ENCODE data around the gene PTPRD. TPM values are rescaled to one million over a fixed set of nuclear protein-coding genes. Genes with fewer than 3 reads are reported as not detected.

The PTPRD gene
- total RNA-seq, 1 experiment from 2014 or later, result 1.8 TPM

GRCh38 chr9:9605681-9606080 is 1007.1 kb downstream of the PTPRD start:
- no peaks in the 10 kb centered on the region for H3K9me3 Mint-ChIP-seq (ENCODE audit: low read depth, unreplicated experiment)
- CTCF ChIA-PET, result interaction anchor here (1.6 to 2.2 kb wide), 3 partner anchors 185 to 337 kb away, joined by 9 to 14 read pairs (median 14); no protein-coding TSS in a partner anchor
- H3K4me3 Mint-ChIP-seq (ENCODE audit: low read depth, unreplicated experiment), result no peak overlapping the region
- H3K4me1 Mint-ChIP-seq (ENCODE audit: low read depth, unreplicated experiment), result no peaks in the 10 kb centered on the region
- H3K27ac Mint-ChIP-seq (ENCODE audit: unreplicated experiment), result no peak overlapping the region
- no peaks in the 10 kb centered on the region for H3K27me3 Mint-ChIP-seq (ENCODE audit: unreplicated experiment)
- H3K36me3 Mint-ChIP-seq (ENCODE audit: insufficient read depth, unreplicated experiment), result no peaks in the 10 kb centered on the region
- DNase-seq, result no peak
- intact Hi-C loops (cut with micrococcal nuclease; ENCODE audit: unreplicated experiment), result loop anchor here (1.0 to 2.0 kb wide), 3 partner anchors 185 to 337 kb away; no protein-coding TSS in a partner anchor
- TF ChIP-seq, protein P1, sequence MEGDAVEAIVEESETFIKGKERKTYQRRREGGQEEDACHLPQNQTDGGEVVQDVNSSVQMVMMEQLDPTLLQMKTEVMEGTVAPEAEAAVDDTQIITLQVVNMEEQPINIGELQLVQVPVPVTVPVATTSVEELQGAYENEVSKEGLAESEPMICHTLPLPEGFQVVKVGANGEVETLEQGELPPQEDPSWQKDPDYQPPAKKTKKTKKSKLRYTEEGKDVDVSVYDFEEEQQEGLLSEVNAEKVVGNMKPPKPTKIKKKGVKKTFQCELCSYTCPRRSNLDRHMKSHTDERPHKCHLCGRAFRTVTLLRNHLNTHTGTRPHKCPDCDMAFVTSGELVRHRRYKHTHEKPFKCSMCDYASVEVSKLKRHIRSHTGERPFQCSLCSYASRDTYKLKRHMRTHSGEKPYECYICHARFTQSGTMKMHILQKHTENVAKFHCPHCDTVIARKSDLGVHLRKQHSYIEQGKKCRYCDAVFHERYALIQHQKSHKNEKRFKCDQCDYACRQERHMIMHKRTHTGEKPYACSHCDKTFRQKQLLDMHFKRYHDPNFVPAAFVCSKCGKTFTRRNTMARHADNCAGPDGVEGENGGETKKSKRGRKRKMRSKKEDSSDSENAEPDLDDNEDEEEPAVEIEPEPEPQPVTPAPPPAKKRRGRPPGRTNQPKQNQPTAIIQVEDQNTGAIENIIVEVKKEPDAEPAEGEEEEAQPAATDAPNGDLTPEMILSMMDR (IDR thresholded peaks at IDR 0.05; ENCODE audit: unreplicated experiment), result no peak
- BruUV-seq (replicated peaks), result no TSS peak

- DNase-seq, result no peak
- no TSS peak for BruUV-seq (replicated peaks)
- H3K27me3 Mint-ChIP-seq (ENCODE audit: unreplicated experiment), result no peaks in the 10 kb centered on the region
- no peaks in the 10 kb centered on the region for H3K36me3 Mint-ChIP-seq (ENCODE audit: insufficient read depth, unreplicated experiment)
- no peak overlapping the region for H3K27ac Mint-ChIP-seq (ENCODE audit: unreplicated experiment)
- no peak overlapping the region for H3K4me3 Mint-ChIP-seq (ENCODE audit: low read depth, unreplicated experiment)
- H3K4me1 Mint-ChIP-seq (ENCODE audit: low read depth, unreplicated experiment), result no peaks in the 10 kb centered on the region
- CTCF ChIA-PET, result interaction anchor here (0.9 kb wide), 1 partner anchor 340 kb away, joined by 3 read pairs; no protein-coding TSS in a partner anchor
- TF ChIP-seq, protein P1 (IDR thresholded peaks at IDR 0.05; ENCODE audit: unreplicated experiment), result no peak
- intact Hi-C loops (cut with micrococcal nuclease; ENCODE audit: unreplicated experiment), result no loop called here
- H3K9me3 Mint-ChIP-seq (ENCODE audit: low read depth, unreplicated experiment), result no peaks in the 10 kb centered on the region
Observed at GRCh38 chr9:9603345-9603744, 1009.5 kb downstream of the PTPRD start.

DNA sequence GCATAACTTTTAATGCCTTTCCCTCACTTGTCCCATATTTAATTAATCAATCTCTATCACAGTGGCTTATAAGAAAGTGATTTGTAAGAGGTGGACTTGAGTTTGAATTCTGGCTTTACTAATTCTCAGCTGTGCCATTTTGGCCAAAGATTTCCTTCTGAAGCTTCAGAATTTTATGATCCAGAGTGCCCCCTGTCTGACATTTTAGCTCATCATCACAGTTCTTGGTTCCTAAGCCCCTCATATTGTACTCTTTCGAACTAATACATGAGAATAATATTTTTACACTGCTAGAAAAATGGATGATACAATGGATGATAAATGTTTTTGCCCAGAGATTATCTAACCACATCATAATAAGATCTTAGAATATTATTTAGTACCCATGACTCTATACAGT is 1014.1 kb downstream of the PTPRD start:
- CTCF ChIA-PET, result interaction anchor here (0.5 to 0.7 kb wide), 2 partner anchors 247 to 712 kb away, joined by 3 read pairs; no protein-coding TSS in a partner anchor
- Mint-ChIP-seq H3K27ac (ENCODE audit: unreplicated experiment) (no peak overlapping the region), H3K36me3 (ENCODE audit: insufficient read depth, unreplicated experiment) (no peaks in the 10 kb centered on the region), H3K4me3 (ENCODE audit: low read depth, unreplicated experiment) (no peak overlapping the region), H3K4me1 (ENCODE audit: low read depth, unreplicated experiment) (no peaks in the 10 kb centered on the region), H3K9me3 (ENCODE audit: low read depth, unreplicated experiment) (no peaks in the 10 kb centered on the region), H3K27me3 (ENCODE audit: unreplicated experiment) (no peaks in the 10 kb centered on the region)
- no peak for DNase-seq
- BruUV-seq (replicated peaks), result no TSS peak
- TF ChIP-seq, protein P1 (IDR thresholded peaks at IDR 0.05; ENCODE audit: unreplicated experiment), result no peak
- intact Hi-C loops (cut with micrococcal nuclease; ENCODE audit: unreplicated experiment), result loop anchor here (10.0 kb wide), 1 partner anchor 324 kb away; no protein-coding TSS in a partner anchor

DNA sequence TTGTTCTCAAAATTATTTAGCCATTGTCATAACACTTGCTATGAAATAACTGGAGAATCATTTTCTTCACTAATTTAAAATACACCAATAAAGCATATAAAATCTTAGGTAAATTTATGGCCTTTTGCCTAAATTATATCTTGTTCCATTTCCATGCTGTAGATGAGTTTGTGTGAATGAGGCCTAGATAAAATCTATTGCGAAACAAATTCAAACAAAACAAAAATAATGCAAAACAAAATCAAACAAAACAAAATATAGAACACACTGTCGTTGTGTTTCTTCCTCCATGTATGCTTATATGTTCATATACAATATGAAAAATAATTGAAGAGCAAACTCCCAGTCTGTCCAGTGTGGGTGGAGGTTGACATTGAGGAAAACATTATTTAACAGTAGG is 1020.7 kb downstream of the PTPRD start:
- Mint-ChIP-seq H3K4me1 (ENCODE audit: low read depth, unreplicated experiment) (no peaks in the 10 kb centered on the region), H3K27ac (ENCODE audit: unreplicated experiment) (no peak overlapping the region), H3K4me3 (ENCODE audit: low read depth, unreplicated experiment) (no peak overlapping the region), H3K36me3 (ENCODE audit: insufficient read depth, unreplicated experiment) (no peaks in the 10 kb centered on the region), H3K9me3 (ENCODE audit: low read depth, unreplicated experiment) (peaks cover 2% of the 10 kb centered on the region), H3K27me3 (ENCODE audit: unreplicated experiment) (no peaks in the 10 kb centered on the region)
- BruUV-seq (replicated peaks), result no TSS peak
- TF ChIP-seq, protein P1 (IDR thresholded peaks at IDR 0.05; ENCODE audit: unreplicated experiment), result no peak
- CTCF ChIA-PET, result no interaction called here
- intact Hi-C loops (cut with micrococcal nuclease; ENCODE audit: unreplicated experiment), result loop anchor here (10.0 kb wide), 1 partner anchor 317 kb away; no protein-coding TSS in a partner anchor
- DNase-seq, result no peak

Data from Calu3 (cell line).